GM13977 (cell line): ENCODE data around the gene GLYATL1B.
"Not testable (repeated sequence)": the region's sequence is repeated elsewhere in the genome, so short reads cannot be mapped to it uniquely, and the experiment has no call there.

Experiments
- DNase-seq: peaks from one replicate; pipeline ENCODE4 v3.0.0; 2012; ENCODE audit warnings: low spot score
- CTCF ChIP-seq: IDR thresholded peaks from 2 replicates; pipeline ENCODE4 v1.5.1; 2012; ENCODE audit warnings: mild to moderate bottlenecking, control low read depth; ENCODE audit not compliant: insufficient read depth; ENCODE audit errors: extremely low read depth, missing control alignments
- in situ Hi-C: fragments of 300-500 bp; cut with MboI; formaldehyde crosslinking; loops from one replicate; pipeline ENCODE4 v1.12.0; 2022; ENCODE audit warnings: low sequenced_read_pairs, low pct_unique_long_range_greater_than_20kb, mixed read lengths, inconsistent platforms; ENCODE audit not compliant: unreplicated experiment

GLYATL1B gene

GRCh38 chr11:59088162-59088561, 2.1 kb downstream of the GLYATL1B start:
- in situ Hi-C loops, result no loop called here
- no peak for TF ChIP-seq CTCF
- no peak for DNase-seq

GRCh38 chr11:59093576-59093975, 7.5 kb downstream of the GLYATL1B start:
- DNase-seq, in situ Hi-C loops: not testable (repeated sequence)

- in situ Hi-C loops, DNase-seq: not testable (repeated sequence)
Observed at GRCh38 chr11:59095225-59095624, 9.1 kb downstream of the GLYATL1B start.

GRCh38 chr11:59095972-59096575, 10.0 kb downstream of the GLYATL1B start:
- in situ Hi-C loops, DNase-seq: not testable (repeated sequence)

- DNase-seq, result no peak
- in situ Hi-C loops, result no loop called here
- peak; percentile 70 for TF ChIP-seq CTCF
Observed at GRCh38 chr11:59097113-59097708, 11.1 kb downstream of the GLYATL1B start.

- DNase-seq, in situ Hi-C loops: not testable (repeated sequence)
Observed at GRCh38 chr11:59097938-59098337, 11.8 kb downstream of the GLYATL1B start.

GRCh38 chr11:59102259-59102765, 16.2 kb downstream of the GLYATL1B start:
- TF ChIP-seq CTCF, result peak; percentile 79
- in situ Hi-C loops, result no loop called here
- peak; percentile 75 for DNase-seq

GRCh38 chr11:59106363-59107336, 20.5 kb downstream of the GLYATL1B start, which contains the start of gene FAM111B:
FAM111B (plus strand) TSS chr11:59107237; CDS start chr11:59109626, 2,389 bp downstream.
- TF ChIP-seq CTCF, result no peak
- peak; percentile 83 for DNase-seq
- in situ Hi-C loops, result no loop called here

- DNase-seq, in situ Hi-C loops: not testable (repeated sequence)
Observed at GRCh38 chr11:59107721-59108120, 21.6 kb downstream of the GLYATL1B start.
